Uterine smooth muscle cell (primary cell): ENCODE results near the gene CKAP2. TPM values are rescaled to one million over a fixed set of nuclear protein-coding genes. Genes with fewer than 3 reads are reported as not detected.

Source experiments
- total RNA-seq: library from RNA; depleted of rRNA; stranded (reverse); fragments of >200 nt; gene quantifications from 2 replicates; pipeline ENCODE4 v1.2.3, GENCODE V29; 2014

The CKAP2 gene
- total RNA-seq = 24.4 and 64.3 TPM in 2 replicates

GRCh38 chr13:52454820-52455676 is at the start of gene CKAP2:
Gene CKAP2, plus strand, starts transcription at chr13:52455478. Its CDS starts 79 bp downstream, at chr13:52455557.

GRCh38 chr13:52405767-52406494 is 49.3 kb upstream of the CKAP2 start, which contains the start of gene THSD1:
Gene THSD1, minus strand, starts transcription at chr13:52406172. Its CDS starts 3,572 bp downstream, at chr13:52402600.

GRCh38 chr13:52450012-52450792 is 5.1 kb upstream of the CKAP2 start, which contains the start of gene VPS36:
Gene VPS36, minus strand, starts transcription at chr13:52450634. Its CDS starts 40 bp downstream, at chr13:52450594.

Other genes starting within 250 kb of the CKAP2 start
- 8.4 and 14.1 TPM in 2 replicates for gene THSD1, start 49.3 kb upstream of the CKAP2 start, total RNA-seq
- gene VPS36, start 4.8 kb upstream of the CKAP2 start, total RNA-seq = 25.4 and 33.8 TPM in 2 replicates
- 3.9 and 5.4 TPM in 2 replicates for gene HNRNPA1L2, start 187.0 kb downstream of the CKAP2 start, total RNA-seq
- gene SUGT1, start 197.4 kb downstream of the CKAP2 start, total RNA-seq = 51.4 and 66.7 TPM in 2 replicates